H1 (cell line): ENCODE results near the gene PMP22. TPM values are rescaled to one million over a fixed set of nuclear protein-coding genes. Genes with fewer than 3 reads are reported as not detected.

Source experiments
- CTCF ChIA-PET: fragments of 300-600 bp; sonication (Branson Sonifier 250); formaldehyde crosslinking; loops from one replicate; lab custom pipeline; 2021; ENCODE audit not compliant: partially characterized antibody; lab: Charles Lee
- POLR2A ChIA-PET: fragments of 300-600 bp; sonication (Branson Sonifier 250); formaldehyde crosslinking; loops from one replicate; lab custom pipeline; 2021; ENCODE audit warnings: inconsistent platforms; ENCODE audit not compliant: partially characterized antibody; lab: Charles Lee
- DNase-seq, 2 experiments: peaks; one replicate each; pipeline versions ENCODE4 v3.0.0 to v3.0.0-alpha.2; 2010 to 2022; ENCODE audit warnings: low spot score in 2 of 2, low read depth in 1 of 2, mixed read lengths in 1 of 2
- FAIRE-seq: peaks from 2 replicates; lab custom pipeline; 2011; peaks lifted over from hg19 to GRCh38; lab: Jason Lieb, UNC
- H2AFZ ChIP-seq: 2 replicates; pipeline ENCODE4 v1.8.1; 2012; ENCODE audit warnings: low read length, inconsistent platforms
- H2AK5ac ChIP-seq: 2 replicates; pipeline ENCODE4 v1.6.1; 2013; ENCODE audit warnings: low read depth, low read length
- H2BK120ac ChIP-seq: replicated peaks from 2 replicates; pipeline ENCODE3; 2013; ENCODE audit warnings: low read depth, low read length, inconsistent platforms
- H2BK12ac ChIP-seq: 2 replicates; pipeline ENCODE4 v1.6.1; 2013; ENCODE audit warnings: low read depth, low read length
- H2BK15ac ChIP-seq: 2 replicates; pipeline ENCODE4 v1.6.1; 2013; ENCODE audit warnings: low read length
- H2BK20ac ChIP-seq: 2 replicates; pipeline ENCODE4 v1.6.1; 2013; ENCODE audit warnings: low read length
- H2BK5ac ChIP-seq: 2 replicates; pipeline ENCODE4 v1.6.1; 2013; ENCODE audit warnings: low read depth, low read length
- H3K14ac ChIP-seq: 2 replicates; pipeline ENCODE4 v1.6.1; 2013; ENCODE audit warnings: inconsistent platforms; ENCODE audit not compliant: insufficient read length
- H3K18ac ChIP-seq: 2 replicates; pipeline ENCODE4 v1.6.1; 2013; ENCODE audit warnings: low read length; ENCODE audit errors: extremely low read depth
- H3K23ac ChIP-seq: 2 replicates; pipeline ENCODE4 v1.6.1; 2013; ENCODE audit warnings: inconsistent platforms; ENCODE audit not compliant: insufficient read length
- H3K23me2 ChIP-seq: 2 replicates; pipeline ENCODE4 v1.6.1; 2013; ENCODE audit warnings: low read depth, low read length
- H3K27ac ChIP-seq: 2 replicates; pipeline ENCODE4 v1.6.1; 2011; ENCODE audit warnings: low read depth, low read length, inconsistent platforms
- H3K27me3 ChIP-seq, 4 experiments: replicated peaks in 1 of 4; 1 replicate in 1 of 4; 2 replicates in 3 of 4; pipeline versions ENCODE4 v1.6.1 to v1.8.1; 2011 to 2013; ENCODE audit warnings: low read length in 3 of 4, mild to moderate bottlenecking in 3 of 4, inconsistent platforms in 2 of 4, mixed read lengths in 2 of 4, moderate library complexity in 1 of 4; ENCODE audit not compliant: control insufficient read depth in 3 of 4, insufficient read depth in 3 of 4; ENCODE audit errors: extremely low read depth in 1 of 4
- H3K36me3 ChIP-seq, 4 experiments: 2 replicates each; pipeline versions ENCODE4 v1.6.1 to v1.8.1; 2011 to 2013; ENCODE audit warnings: mild to moderate bottlenecking in 4 of 4, low read length in 3 of 4, moderate library complexity in 2 of 4, control low read depth in 1 of 4, inconsistent platforms in 1 of 4; ENCODE audit not compliant: insufficient read depth in 4 of 4, control insufficient read depth in 2 of 4
- H3K4ac ChIP-seq: replicated peaks from 2 replicates; pipeline ENCODE3; 2013; ENCODE audit warnings: low read length, low read depth, mixed read lengths, inconsistent platforms; ENCODE audit not compliant: insufficient read length
- H3K4me1 ChIP-seq, 4 experiments: replicated peaks in 1 of 4; 1 replicate in 1 of 4; 2 replicates in 3 of 4; pipeline versions ENCODE4 v1.6.1 to v1.8.1; 2011 to 2013; ENCODE audit warnings: low read length in 3 of 4, inconsistent platforms in 2 of 4, mixed read lengths in 1 of 4; ENCODE audit not compliant: insufficient read depth in 4 of 4, control insufficient read depth in 3 of 4
- H3K4me2 ChIP-seq, 2 experiments: 2 replicates each; pipeline versions ENCODE4 v1.6.1 to v1.8.1; 2011 to 2013; ENCODE audit warnings: low read depth in 2 of 2, low read length in 2 of 2, control low read depth in 1 of 2, inconsistent platforms in 1 of 2, mild to moderate bottlenecking in 1 of 2; ENCODE audit not compliant: insufficient read depth in 1 of 2
- H3K4me3 ChIP-seq, 4 experiments: fragments of 200-600, 300-600 bp in 1 of 4; sonication (generic), shearing (Covaris generic), sonication (Bioruptor Twin) in 1 of 4; 2 replicates each; pipeline versions ENCODE4 v1.5.1 to v1.8.1; 2011 to 2016; ENCODE audit warnings: low read length in 4 of 4, low read depth in 3 of 4, control low read depth in 2 of 4, inconsistent platforms in 2 of 4, mild to moderate bottlenecking in 2 of 4, mixed read lengths in 1 of 4, moderate library complexity in 1 of 4; ENCODE audit not compliant: insufficient read depth in 2 of 4; ENCODE audit errors: extremely low read depth in 1 of 4
- H3K56ac ChIP-seq: replicated peaks from 2 replicates; pipeline ENCODE3; 2013; ENCODE audit warnings: low read depth, mild to moderate bottlenecking, mixed read lengths, low read length, inconsistent platforms; ENCODE audit not compliant: insufficient read length
- H3K79me1 ChIP-seq: 2 replicates; pipeline ENCODE4 v1.6.1; 2013; ENCODE audit warnings: low read depth, low read length, control low read depth
- H3K79me2 ChIP-seq, 2 experiments: 2 replicates each; pipeline versions ENCODE4 v1.6.1 to v1.8.1; 2012 to 2013; ENCODE audit warnings: low read length in 2 of 2, mild to moderate bottlenecking in 2 of 2, inconsistent platforms in 1 of 2; ENCODE audit not compliant: insufficient read depth in 2 of 2, control insufficient read depth in 1 of 2
- H3K9ac ChIP-seq, 4 experiments: replicated peaks in 1 of 4; 1 replicate in 1 of 4; 2 replicates in 3 of 4; pipeline versions ENCODE4 v1.6.1 to v1.8.1; 2011 to 2013; ENCODE audit warnings: low read depth in 3 of 4, low read length in 3 of 4, control low read depth in 2 of 4, mild to moderate bottlenecking in 2 of 4, moderate library complexity in 2 of 4, inconsistent platforms in 1 of 4; ENCODE audit errors: extremely low read depth in 1 of 4
- H3K9me3 ChIP-seq, 2 experiments: 2 replicates each; pipeline versions ENCODE4 v1.6.1 to v1.8.1; 2012 to 2013; ENCODE audit warnings: mild to moderate bottlenecking in 2 of 2, moderate library complexity in 2 of 2, control low read depth in 1 of 2, inconsistent platforms in 1 of 2, low read depth in 1 of 2, low read length in 1 of 2, mixed read lengths in 1 of 2; ENCODE audit not compliant: insufficient read depth in 2 of 2
- H4K20me1 ChIP-seq, 2 experiments: replicated peaks in 1 of 2; 2 replicates each; pipeline versions ENCODE3 to v1.8.1; 2011 to 2013; ENCODE audit warnings: inconsistent platforms in 2 of 2, low read length in 2 of 2, mild to moderate bottlenecking in 1 of 2; ENCODE audit not compliant: insufficient read depth in 2 of 2, control insufficient read depth in 1 of 2
- H4K5ac ChIP-seq: 2 replicates; pipeline ENCODE4 v1.6.1; 2013; ENCODE audit warnings: low read length, low read depth, mixed read lengths, inconsistent platforms; ENCODE audit not compliant: insufficient read length
- H4K8ac ChIP-seq: 2 replicates; pipeline ENCODE4 v1.8.0; 2013; ENCODE audit warnings: mild to moderate bottlenecking, moderate library complexity, low read length, inconsistent platforms; ENCODE audit not compliant: insufficient read depth; ENCODE audit errors: extremely low read depth
- H4K91ac ChIP-seq: replicated peaks from 2 replicates; pipeline ENCODE3; 2013; ENCODE audit warnings: low read length, mixed read lengths, inconsistent platforms; ENCODE audit not compliant: insufficient read length
- CBX5 ChIP-seq: fragments of 300-800, 300-1000 bp; sonication (generic); IDR thresholded peaks from 2 replicates; pipeline ENCODE4 v1.7.1; 2016; ENCODE audit warnings: antibody characterized with exemption, low read length, low read depth
- HDAC2 ChIP-seq, 2 experiments: fragments of 300-600 bp in 1 of 2; sonication (generic) in 1 of 2; IDR thresholded peaks; 2 replicates each; pipeline ENCODE4 v1.6.1; 2011 to 2012; ENCODE audit warnings: low read depth in 2 of 2, low read length in 2 of 2, mild to moderate bottlenecking in 2 of 2, moderate library complexity in 2 of 2, borderline replicate concordance in 1 of 2, inconsistent platforms in 1 of 2
- WGBS, 2 experiments: shearing (Covaris generic) in 1 of 2; methylation state at CpG; one replicate each; pipeline versions ENCODE4 v1.1.6 to v1.1.7; 2013 to 2015; ENCODE audit warnings: low lambda C conversion rate in 2 of 2, mixed read lengths in 2 of 2, inconsistent platforms in 1 of 2, low coverage in 1 of 2, missing lambda C conversion rate in 1 of 2; ENCODE audit not compliant: insufficient replicate concordance in 2 of 2, insufficient coverage in 1 of 2, insufficient read length in 1 of 2; ENCODE audit errors: extremely low coverage in 1 of 2, missing lambda C conversion rate in 1 of 2; 5-methylcytosine and 5-hydroxymethylcytosine counted together
- long read RNA-seq, 2 experiments: library from RNA in 1 of 2; library from capped mRNA in 1 of 2; stranded (forward); transcript quantifications; one replicate each; pipeline ENCODE4 v2.0.0, GENCODE V29; 2021; ENCODE audit warnings: inconsistent platforms in 1 of 2
- polyA minus RNA-seq, 3 experiments: library from RNA; depleted of rRNA, polyadenylated mRNA; stranded (reverse); fragments of >200 nt; gene quantifications; 1 replicate in 2 of 3; 2 replicates in 1 of 3; pipeline ENCODE4 v1.2.3, GENCODE V29; 2011
- polyA plus RNA-seq, 7 experiments: library from polyadenylated mRNA; depleted of rRNA in 3 of 7; stranded (reverse) in 5 of 7; unstranded in 2 of 7; fragments of >200 nt in 5 of 7; fragments of 200-250 nt in 2 of 7; gene quantifications; 1 replicate in 5 of 7; 2 replicates in 1 of 7; 4 replicates in 1 of 7; pipeline versions ENCODE4 v1.2.1 to v1.2.3, GENCODE V29; 2011 to 2013; ENCODE audit warnings: missing spikeins in 2 of 7, mixed read lengths in 2 of 7
- total RNA-seq: library from RNA; stranded (reverse); fragmentation: NEBNext Ultra II Directional; extraction: Animal tissue kit (Norgen Biotek cat#: 25700); gene quantifications from 2 replicates; pipeline ENCODE4 v1.2.1, GENCODE V29; 2021

PMP22 gene
- total RNA-seq = 0.84 and 0.86 TPM in 2 replicates
- 4.6 and 4.9 TPM in 2 replicates for polyA plus RNA-seq (2011; rRNA removed)
- 2.8 TPM for polyA plus RNA-seq (2011; cell fraction: cytosol; rRNA removed)
- 4.6 TPM for polyA plus RNA-seq (2011; cell fraction: nucleus; rRNA removed)
- 2.2 to 3.2 TPM (median 2.8 TPM) in 4 replicates for polyA plus RNA-seq (2012, experiment 1 of 2)
- polyA plus RNA-seq (2012, experiment 2 of 2) = 1.4 TPM
- polyA plus RNA-seq (2013, experiment 1 of 2) = 2.4 TPM
- polyA plus RNA-seq (2013, experiment 2 of 2) = 2.6 TPM
- polyA minus RNA-seq (2011; rRNA and poly(A)+ RNA removed) = 8.4 and 11.0 TPM in 2 replicates
- 1.5 TPM for polyA minus RNA-seq (2011; cell fraction: cytosol; rRNA and poly(A)+ RNA removed)
- polyA minus RNA-seq (2011; cell fraction: nucleus; rRNA and poly(A)+ RNA removed) = 3.1 TPM
- long read RNA-seq, experiment 1, partial matches to known transcripts = 2 of 4 reads
- long read RNA-seq, experiment 1, other reads (novel, unspliced or antisense) = 0 of 4 reads
- long read RNA-seq, experiment 2 = 0 reads

DNA sequence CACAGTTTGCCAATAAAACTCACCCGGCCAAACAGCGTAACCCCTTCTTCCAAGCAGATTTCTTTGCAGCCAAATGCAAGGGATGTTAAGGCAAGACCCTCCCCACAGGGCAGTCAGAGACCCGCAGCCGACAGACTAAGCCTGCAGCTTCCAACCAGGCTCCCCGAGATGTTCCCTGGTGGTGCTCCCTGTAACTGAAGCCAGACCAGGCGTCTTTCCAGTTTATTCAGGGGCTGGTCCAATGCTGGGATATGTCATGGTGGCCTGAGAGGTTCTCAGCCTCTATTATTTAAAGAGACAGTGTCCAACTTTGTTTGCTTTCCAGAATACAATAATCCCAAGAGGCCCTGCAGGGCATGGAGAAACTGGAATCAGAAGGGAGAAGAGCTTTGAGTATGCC lies at the start of gene PMP22:
Gene PMP22, minus strand, starts transcription at position 196 of the 400 bp plus-strand sequence. CDS start 4,599 bp downstream, outside the sequence.
- Histone ChIP-seq H3K4me2 (no peak within 1 kb of the TSS), H3K23me2 (peaks cover 22% of the 10 kb centered on the region), H3K27ac (no peak within 1 kb of the TSS), H4K8ac (no peak within 1 kb of the TSS), H3K4me3 (no peak within 1 kb of the TSS), H2AK5ac (no peak within 1 kb of the TSS), H3K4ac (no peak within 1 kb of the TSS), H4K20me1 (peaks cover 0 to 1% of the 10 kb centered on the region in 2 experiments), H2BK15ac (no peak within 1 kb of the TSS), H4K5ac (no peak within 1 kb of the TSS), H3K79me1 (no peaks in the 10 kb centered on the region), H2BK12ac (no peak within 1 kb of the TSS; the same call in 1 of the 2 replicates), H3K79me2 (no peaks in the 10 kb centered on the region), H3K56ac (no peak within 1 kb of the TSS), H3K23ac (no peak within 1 kb of the TSS), H3K9ac (no peak within 1 kb of the TSS), H2BK5ac (no peak within 1 kb of the TSS), H2BK20ac (no peak within 1 kb of the TSS), H2AFZ (no peak within 1 kb of the TSS), H3K14ac (no peak within 1 kb of the TSS), H3K4me1 (peaks cover 0 to 16% (median 4%) of the 10 kb centered on the region in 4 experiments; a peak in 5 of 7 replicates), H3K36me3 (no peaks in the 10 kb centered on the region), H3K27me3 (peaks cover 26 to 46% (median 40%) of the 10 kb centered on the region in 4 experiments), H4K91ac (no peak within 1 kb of the TSS), H3K18ac (no peak within 1 kb of the TSS), H2BK120ac (no peak within 1 kb of the TSS), H3K9me3 (no peaks in the 10 kb centered on the region)
- FAIRE-seq (no peak), DNase-seq (no peak)
- CTCF ChIA-PET = interaction anchor here (1.0 to 7.3 kb wide), 3 partner anchors 14 to 237 kb away, joined by 3 to 69 read pairs (median 4); no protein-coding TSS in a partner anchor
- 90% methylated on average over 4 of the region's 6 CpGs; no CpG with 5 or more reads in 1 of the 2 experiments for WGBS, 2 experiments
- POLR2A ChIA-PET = interaction anchor here (1.2 kb wide), 1 partner anchor 226 kb away, joined by 3 read pairs; no protein-coding TSS in a partner anchor
- TF ChIP-seq HDAC2 (IDR thresholded peaks at IDR 0.05; ENCODE audit: borderline replicate concordance in 1 of 2, low read depth in 2 of 2, low read length in 2 of 2) = no peak
- TF ChIP-seq CBX5 = no peak
